ENCODE measurements around the gene FMR1NB.

Gene FMR1NB

GRCh38 chrX:147957291-147957690 is 23.8 kb upstream of the FMR1NB start:
- H2AFZ ChIP-seq (ENCODE audit: low read depth, low read length), result no peak overlapping the region
- H3K9ac ChIP-seq (ENCODE audit: low read depth, low read length), result no peak overlapping the region
- H3K27me3 ChIP-seq (ENCODE audit: insufficient read depth, low read length, poor library complexity), result no peaks in the 10 kb centered on the region
- H4K20me1 ChIP-seq (ENCODE audit: insufficient read depth, low read length), result no peaks in the 10 kb centered on the region
- H3K9me3 ChIP-seq (ENCODE audit: insufficient read depth, low read length, severe bottlenecking), result no peaks in the 10 kb centered on the region
- H3K36me3 ChIP-seq (ENCODE audit: insufficient read depth, low read length), result no peaks in the 10 kb centered on the region
- no peak overlapping the region for H3K4me3 ChIP-seq (ENCODE audit: low read depth in 1 of 2, low read length in 2 of 2)
- ATAC-seq (ENCODE audit: insufficient read depth, low read depth) (no peak), DNase-seq (no peak)
- no peak overlapping the region for H3K27ac ChIP-seq (ENCODE audit: low read length)
- H3K4me1 ChIP-seq (ENCODE audit: insufficient read depth, low read length), result no peaks in the 10 kb centered on the region
- no peaks in the 10 kb centered on the region for H3K79me2 ChIP-seq (ENCODE audit: insufficient read depth, low read length)
- no peak for TF ChIP-seq EZH2 (IDR thresholded peaks at IDR 0.05; ENCODE audit: borderline replicate concordance, low read depth, low read length, severe bottlenecking)
- TF ChIP-seq, protein P1, sequence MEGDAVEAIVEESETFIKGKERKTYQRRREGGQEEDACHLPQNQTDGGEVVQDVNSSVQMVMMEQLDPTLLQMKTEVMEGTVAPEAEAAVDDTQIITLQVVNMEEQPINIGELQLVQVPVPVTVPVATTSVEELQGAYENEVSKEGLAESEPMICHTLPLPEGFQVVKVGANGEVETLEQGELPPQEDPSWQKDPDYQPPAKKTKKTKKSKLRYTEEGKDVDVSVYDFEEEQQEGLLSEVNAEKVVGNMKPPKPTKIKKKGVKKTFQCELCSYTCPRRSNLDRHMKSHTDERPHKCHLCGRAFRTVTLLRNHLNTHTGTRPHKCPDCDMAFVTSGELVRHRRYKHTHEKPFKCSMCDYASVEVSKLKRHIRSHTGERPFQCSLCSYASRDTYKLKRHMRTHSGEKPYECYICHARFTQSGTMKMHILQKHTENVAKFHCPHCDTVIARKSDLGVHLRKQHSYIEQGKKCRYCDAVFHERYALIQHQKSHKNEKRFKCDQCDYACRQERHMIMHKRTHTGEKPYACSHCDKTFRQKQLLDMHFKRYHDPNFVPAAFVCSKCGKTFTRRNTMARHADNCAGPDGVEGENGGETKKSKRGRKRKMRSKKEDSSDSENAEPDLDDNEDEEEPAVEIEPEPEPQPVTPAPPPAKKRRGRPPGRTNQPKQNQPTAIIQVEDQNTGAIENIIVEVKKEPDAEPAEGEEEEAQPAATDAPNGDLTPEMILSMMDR (IDR thresholded peaks at IDR 0.05; ENCODE audit: borderline replicate concordance, extremely low read depth, low read length, poor library complexity, severe bottlenecking), result no peak
- H3K4me2 ChIP-seq (ENCODE audit: insufficient read depth, low read length), result no peak overlapping the region

- TF ChIP-seq, protein P1 (IDR thresholded peaks at IDR 0.05; ENCODE audit: borderline replicate concordance, extremely low read depth, low read length, poor library complexity, severe bottlenecking), result no peak
- no peak for TF ChIP-seq EZH2 (IDR thresholded peaks at IDR 0.05; ENCODE audit: borderline replicate concordance, low read depth, low read length, severe bottlenecking)
- DNase-seq (no peak), ATAC-seq (ENCODE audit: insufficient read depth, low read depth) (no peak)
- no peak overlapping the region for H3K27ac ChIP-seq (ENCODE audit: low read length)
- H3K79me2 ChIP-seq (ENCODE audit: insufficient read depth, low read length), result no peaks in the 10 kb centered on the region
- H3K27me3 ChIP-seq (ENCODE audit: insufficient read depth, low read length, poor library complexity), result no peaks in the 10 kb centered on the region
- H3K9me3 ChIP-seq (ENCODE audit: insufficient read depth, low read length, severe bottlenecking), result no peaks in the 10 kb centered on the region
- no peaks in the 10 kb centered on the region for H4K20me1 ChIP-seq (ENCODE audit: insufficient read depth, low read length)
- H3K9ac ChIP-seq (ENCODE audit: low read depth, low read length), result no peak overlapping the region
- H3K4me3 ChIP-seq (ENCODE audit: low read depth in 1 of 2, low read length in 2 of 2), result no peak overlapping the region
- H2AFZ ChIP-seq (ENCODE audit: low read depth, low read length), result no peak overlapping the region
- H3K36me3 ChIP-seq (ENCODE audit: insufficient read depth, low read length), result no peaks in the 10 kb centered on the region
- no peak overlapping the region for H3K4me2 ChIP-seq (ENCODE audit: insufficient read depth, low read length)
- H3K4me1 ChIP-seq (ENCODE audit: insufficient read depth, low read length), result no peaks in the 10 kb centered on the region
These were observed 22.8 kb upstream of the FMR1NB start for GRCh38 chrX:147958291-147958690.

DNA sequence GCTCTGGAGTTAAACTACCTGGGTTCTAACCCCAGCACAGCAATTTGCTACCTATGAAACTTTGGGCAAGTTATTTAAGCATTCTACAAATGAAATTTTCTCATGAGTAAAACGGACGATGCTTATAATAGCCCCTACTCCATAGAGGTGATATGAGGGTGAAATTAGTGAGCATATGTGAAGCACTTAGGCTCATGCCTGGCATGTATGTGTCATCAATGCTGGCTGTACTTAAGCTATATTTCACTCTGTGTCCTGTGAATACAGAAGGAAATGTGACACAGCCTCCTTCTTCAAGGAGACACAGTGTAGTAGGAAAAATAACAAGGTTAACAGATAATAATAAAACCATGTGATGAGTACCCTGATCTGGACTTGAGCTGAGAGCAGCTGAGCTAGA is 20.4 kb upstream of the FMR1NB start:
- Histone ChIP-seq H3K9me3 (ENCODE audit: insufficient read depth, low read length, severe bottlenecking) (no peaks in the 10 kb centered on the region), H4K20me1 (ENCODE audit: insufficient read depth, low read length) (no peaks in the 10 kb centered on the region), H3K4me2 (ENCODE audit: insufficient read depth, low read length) (no peak overlapping the region), H3K4me3 (ENCODE audit: low read depth in 1 of 2, low read length in 2 of 2) (no peak overlapping the region), H2AFZ (ENCODE audit: low read depth, low read length) (no peak overlapping the region), H3K27ac (ENCODE audit: low read length) (no peak overlapping the region), H3K9ac (ENCODE audit: low read depth, low read length) (no peak overlapping the region), H3K36me3 (ENCODE audit: insufficient read depth, low read length) (no peaks in the 10 kb centered on the region), H3K79me2 (ENCODE audit: insufficient read depth, low read length) (no peaks in the 10 kb centered on the region), H3K27me3 (ENCODE audit: insufficient read depth, low read length, poor library complexity) (no peaks in the 10 kb centered on the region), H3K4me1 (ENCODE audit: insufficient read depth, low read length) (no peaks in the 10 kb centered on the region)
- ATAC-seq (ENCODE audit: insufficient read depth, low read depth) (no peak), DNase-seq (no peak)
- TF ChIP-seq, protein P1 (IDR thresholded peaks at IDR 0.05; ENCODE audit: borderline replicate concordance, extremely low read depth, low read length, poor library complexity, severe bottlenecking), result no peak
- no peak for TF ChIP-seq EZH2 (IDR thresholded peaks at IDR 0.05; ENCODE audit: borderline replicate concordance, low read depth, low read length, severe bottlenecking)

GRCh38 chrX:147962476-147962875 is 18.7 kb upstream of the FMR1NB start:
- ATAC-seq (ENCODE audit: insufficient read depth, low read depth) (no peak), DNase-seq (no peak)
- H3K9me3 ChIP-seq (ENCODE audit: insufficient read depth, low read length, severe bottlenecking), result no peaks in the 10 kb centered on the region
- no peaks in the 10 kb centered on the region for H4K20me1 ChIP-seq (ENCODE audit: insufficient read depth, low read length)
- H3K36me3 ChIP-seq (ENCODE audit: insufficient read depth, low read length), result no peaks in the 10 kb centered on the region
- TF ChIP-seq EZH2 (IDR thresholded peaks at IDR 0.05; ENCODE audit: borderline replicate concordance, low read depth, low read length, severe bottlenecking), result no peak
- TF ChIP-seq, protein P1 (IDR thresholded peaks at IDR 0.05; ENCODE audit: borderline replicate concordance, extremely low read depth, low read length, poor library complexity, severe bottlenecking), result no peak
- H3K27ac ChIP-seq (ENCODE audit: low read length), result no peak overlapping the region
- no peak overlapping the region for H3K4me3 ChIP-seq (ENCODE audit: low read depth in 1 of 2, low read length in 2 of 2)
- no peak overlapping the region for H2AFZ ChIP-seq (ENCODE audit: low read depth, low read length)
- no peaks in the 10 kb centered on the region for H3K79me2 ChIP-seq (ENCODE audit: insufficient read depth, low read length)
- H3K4me1 ChIP-seq (ENCODE audit: insufficient read depth, low read length), result no peaks in the 10 kb centered on the region
- no peaks in the 10 kb centered on the region for H3K27me3 ChIP-seq (ENCODE audit: insufficient read depth, low read length, poor library complexity)
- H3K4me2 ChIP-seq (ENCODE audit: insufficient read depth, low read length), result no peak overlapping the region
- H3K9ac ChIP-seq (ENCODE audit: low read depth, low read length), result no peak overlapping the region
